ENCODE results near the gene OR2T29.
"Not testable (repeated sequence)": the region's sequence is repeated elsewhere in the genome, so short reads cannot be mapped to it uniquely, and the experiment has no call there.

OR2T29 gene, protein sequence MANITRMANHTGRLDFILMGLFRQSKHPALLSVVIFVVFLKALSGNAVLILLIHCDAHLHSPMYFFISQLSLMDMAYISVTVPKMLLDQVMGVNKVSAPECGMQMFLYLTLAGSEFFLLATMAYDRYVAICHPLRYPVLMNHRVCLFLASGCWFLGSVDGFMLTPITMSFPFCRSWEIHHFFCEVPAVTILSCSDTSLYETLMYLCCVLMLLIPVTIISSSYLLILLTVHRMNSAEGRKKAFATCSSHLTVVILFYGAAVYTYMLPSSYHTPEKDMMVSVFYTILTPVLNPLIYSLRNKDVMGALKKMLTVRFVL

GRCh38 chr1:248562672-248563071 is at the start of gene OR2T29:
Gene OR2T29, minus strand, starts transcription at chr1:248562772. Its CDS starts 3,281 bp downstream, at chr1:248559491.
- H3K27ac Mint-ChIP-seq, H3K36me3 Mint-ChIP-seq, H3K4me3 Mint-ChIP-seq, DNase-seq, H3K9me3 Mint-ChIP-seq, H3K27me3 Mint-ChIP-seq, CTCF ChIA-PET: not testable (repeated sequence)
- H3K4me1 Mint-ChIP-seq = peaks cover 18% of the 10 kb centered on the region

DNA sequence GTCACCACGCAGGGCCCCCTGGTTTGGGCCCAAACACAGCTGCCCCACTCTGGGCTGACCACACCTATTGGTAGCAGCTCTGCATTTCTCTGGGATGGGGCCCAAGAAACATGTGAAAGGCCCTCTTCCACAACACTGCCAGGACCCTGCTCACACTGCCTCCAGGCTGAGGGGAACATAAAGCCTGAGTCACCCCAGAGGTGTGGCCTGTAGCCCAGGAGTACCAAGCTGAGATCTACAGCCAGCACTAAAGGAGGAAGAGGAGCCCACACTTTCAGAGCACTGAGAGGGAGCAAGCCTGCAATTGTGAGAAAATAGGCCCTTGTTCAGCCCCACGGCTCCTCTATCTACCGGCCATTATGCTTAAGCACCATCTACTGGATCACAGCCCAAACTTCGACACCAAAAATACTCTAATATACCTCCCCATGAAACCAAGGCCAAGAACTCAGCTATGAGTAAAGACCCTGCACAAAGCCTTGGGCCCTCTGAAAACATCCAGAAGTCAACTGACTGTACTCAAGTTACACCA is 49.4 kb upstream of the OR2T29 start:
- Mint-ChIP-seq H3K9me3 (no peaks in the 10 kb centered on the region), H3K27ac (no peak overlapping the region), H3K27me3 (no peaks in the 10 kb centered on the region), H3K4me1 (peaks cover 15% of the 10 kb centered on the region), H3K36me3 (no peaks in the 10 kb centered on the region), H3K4me3 (no peak overlapping the region)
- CTCF ChIA-PET = interaction anchor here (1.0 to 2.4 kb wide), 6 partner anchors 10 to 213 kb away, joined by 3 to 18 read pairs (median 5); partner anchors contain the start of gene OR2T1
- DNase-seq = peak; percentile 28

DNA sequence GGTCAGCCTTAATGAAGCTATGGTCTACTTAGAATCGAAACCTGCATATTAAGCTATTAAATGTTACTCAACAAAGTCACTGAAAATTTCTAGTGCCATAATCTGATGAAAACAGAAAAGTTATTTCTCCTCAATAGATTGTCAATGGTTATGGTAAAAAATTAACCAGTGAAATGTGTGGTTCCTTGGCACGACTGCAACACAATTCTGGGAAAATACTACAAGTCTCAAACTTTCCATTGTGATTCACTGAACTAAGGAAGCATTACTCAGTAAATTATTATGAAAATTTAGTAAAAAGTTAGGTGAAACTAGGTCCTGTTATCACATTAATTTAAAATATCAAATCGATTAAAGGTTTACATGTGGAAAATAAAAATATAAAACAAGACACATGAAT is 47.7 kb upstream of the OR2T29 start:
- Mint-ChIP-seq H3K4me1 (peaks cover 15% of the 10 kb centered on the region), H3K4me3 (no peak overlapping the region), H3K27me3 (no peaks in the 10 kb centered on the region), H3K27ac (no peak overlapping the region), H3K9me3 (no peaks in the 10 kb centered on the region), H3K36me3 (no peaks in the 10 kb centered on the region)
- CTCF ChIA-PET = interaction anchor here (0.8 kb wide), 1 partner anchor 9 kb away, joined by 3 read pairs; no protein-coding TSS in a partner anchor
- no peak for DNase-seq

DNA sequence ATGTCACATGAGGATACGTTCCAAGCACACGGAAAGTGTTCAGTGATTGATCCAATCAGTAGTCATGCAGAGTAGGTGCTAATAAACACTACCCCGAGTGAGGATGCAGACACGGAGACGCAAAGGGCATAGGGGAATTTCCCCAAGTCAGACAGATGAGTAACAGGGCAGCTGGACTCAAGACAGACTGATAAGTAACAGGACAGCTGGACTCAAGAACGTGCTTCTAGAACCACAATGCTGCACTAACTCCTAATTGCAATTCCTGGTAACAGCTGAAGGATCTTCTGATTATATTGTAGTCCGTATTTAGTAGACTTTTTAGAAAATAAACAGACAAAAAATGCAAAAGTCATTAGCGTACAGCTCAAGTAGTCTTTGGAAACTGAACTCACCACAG is 36.8 kb upstream of the OR2T29 start:
- H3K27me3 Mint-ChIP-seq = no peaks in the 10 kb centered on the region
- CTCF ChIA-PET = no interaction called here
- DNase-seq = no peak
- no peak overlapping the region for H3K27ac Mint-ChIP-seq
- peaks cover 7% of the 10 kb centered on the region for H3K4me1 Mint-ChIP-seq
- no peaks in the 10 kb centered on the region for H3K36me3 Mint-ChIP-seq
- H3K9me3 Mint-ChIP-seq = no peaks in the 10 kb centered on the region
- no peak overlapping the region for H3K4me3 Mint-ChIP-seq

- Mint-ChIP-seq H3K27ac (no peak within 1 kb of the TSS), H3K36me3 (no peaks in the 10 kb centered on the region), H3K27me3 (no peaks in the 10 kb centered on the region), H3K9me3 (no peaks in the 10 kb centered on the region), H3K4me1 (peaks cover 7% of the 10 kb centered on the region), H3K4me3 (no peak within 1 kb of the TSS)
- CTCF ChIA-PET = no interaction called here
- no peak for DNase-seq
Observed at GRCh38 chr1:248597589-248597988, 35.0 kb upstream of the OR2T29 start, which contains the start of gene OR2T10. Gene OR2T10, minus strand, starts transcription at chr1:248597700. Its CDS starts 3,932 bp downstream, at chr1:248593768.

DNA sequence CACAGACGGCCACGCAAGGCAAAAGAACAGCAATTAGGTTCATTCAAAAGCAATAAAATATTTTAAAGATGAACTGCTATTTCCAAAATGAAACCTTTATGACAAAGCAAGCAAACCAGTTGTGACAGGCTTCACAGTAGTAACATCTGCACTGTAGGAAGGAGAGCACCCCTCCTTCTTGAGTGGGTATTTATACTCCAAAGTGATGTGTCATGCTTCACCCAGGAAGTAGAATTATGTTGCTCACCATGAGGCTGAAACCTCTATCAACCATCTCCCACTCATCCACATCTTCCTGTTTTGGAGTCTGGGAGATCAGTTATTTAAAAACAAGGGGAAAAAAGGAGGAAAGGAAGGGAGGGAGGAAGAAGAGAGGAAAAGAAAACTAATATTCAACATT is 34.0 kb upstream of the OR2T29 start:
- no peaks in the 10 kb centered on the region for H3K36me3 Mint-ChIP-seq
- H3K27me3 Mint-ChIP-seq = no peaks in the 10 kb centered on the region
- no peak for DNase-seq
- H3K4me3 Mint-ChIP-seq = no peak overlapping the region
- no peaks in the 10 kb centered on the region for H3K9me3 Mint-ChIP-seq
- H3K4me1 Mint-ChIP-seq = peaks cover 7% of the 10 kb centered on the region
- H3K27ac Mint-ChIP-seq = no peak overlapping the region
- CTCF ChIA-PET = no interaction called here

DNA sequence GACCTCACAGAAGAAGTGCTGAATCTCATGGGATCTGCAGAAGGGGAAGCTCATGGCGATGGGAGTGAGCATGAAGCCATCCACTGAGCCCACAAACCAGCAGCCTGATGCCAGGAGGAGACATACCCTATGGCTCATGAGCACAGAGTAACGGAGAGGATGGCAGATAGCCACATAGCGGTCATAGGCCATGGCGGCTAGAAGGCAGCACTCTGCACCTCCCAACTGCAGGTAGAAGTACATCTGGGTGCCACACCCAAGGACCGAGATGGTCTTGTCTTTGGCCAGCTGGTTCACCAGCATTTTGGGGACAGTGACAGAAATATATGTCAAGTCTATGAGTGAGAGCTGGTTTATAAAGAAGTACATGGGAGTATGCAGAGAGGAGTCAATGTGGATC is 30.7 kb upstream of the OR2T29 start:
- Mint-ChIP-seq H3K4me1 (peaks cover 7% of the 10 kb centered on the region), H3K27ac (no peak overlapping the region)
- CTCF ChIA-PET = no interaction called here

GRCh38 chr1:248592655-248593054 is 30.1 kb upstream of the OR2T29 start:
- Mint-ChIP-seq H3K27me3 (no peaks in the 10 kb centered on the region), H3K4me1 (peaks cover 7% of the 10 kb centered on the region), H3K36me3 (no peaks in the 10 kb centered on the region), H3K4me3 (no peak overlapping the region), H3K27ac (no peak overlapping the region), H3K9me3 (no peaks in the 10 kb centered on the region)
- CTCF ChIA-PET = no interaction called here
- no peak for DNase-seq

More for the DNA sequence above, 30.7 kb upstream of the OR2T29 start:
- Mint-ChIP-seq H3K4me3 (no peak overlapping the region), H3K9me3 (no peaks in the 10 kb centered on the region), H3K36me3 (no peaks in the 10 kb centered on the region), H3K27me3 (no peaks in the 10 kb centered on the region)
- DNase-seq = no peak

DNA sequence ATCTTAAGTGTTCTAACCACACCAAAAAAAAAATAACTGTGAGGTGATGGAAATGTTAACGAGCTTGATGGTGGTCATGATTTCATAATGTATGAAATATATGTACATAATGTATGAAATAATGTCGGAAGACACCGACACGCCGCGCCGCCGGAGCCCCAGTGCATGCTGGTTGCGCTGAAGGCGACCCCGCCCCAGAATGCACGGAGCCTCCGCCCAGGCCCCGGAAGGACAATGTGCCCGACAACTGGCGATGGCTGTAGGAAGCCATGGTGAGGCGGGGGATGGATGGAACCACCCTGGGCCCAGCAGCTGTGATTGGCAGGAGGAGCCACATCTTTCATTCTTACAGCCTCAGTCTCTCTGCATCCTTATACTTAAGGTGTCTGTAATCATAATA is 27.5 kb upstream of the OR2T29 start:
- CTCF ChIA-PET = interaction anchor here (1.2 kb wide), 1 partner anchor 186 kb away, joined by 3 read pairs; no protein-coding TSS in a partner anchor
- H3K9me3 Mint-ChIP-seq = no peaks in the 10 kb centered on the region
- no peak overlapping the region for H3K4me3 Mint-ChIP-seq
- H3K27ac Mint-ChIP-seq = no peak overlapping the region
- no peaks in the 10 kb centered on the region for H3K27me3 Mint-ChIP-seq
- H3K4me1 Mint-ChIP-seq = peaks cover 7% of the 10 kb centered on the region
- H3K36me3 Mint-ChIP-seq = no peaks in the 10 kb centered on the region
- DNase-seq = no peak

- no peak for DNase-seq
- H3K27me3 Mint-ChIP-seq = no peaks in the 10 kb centered on the region
- H3K4me1 Mint-ChIP-seq = peaks cover 14% of the 10 kb centered on the region
- CTCF ChIA-PET = interaction anchor here (1.1 kb wide), 1 partner anchor 185 kb away, joined by 4 read pairs; no protein-coding TSS in a partner anchor
- H3K36me3 Mint-ChIP-seq = no peaks in the 10 kb centered on the region
- H3K4me3 Mint-ChIP-seq = no peak overlapping the region
- H3K9me3 Mint-ChIP-seq = peaks cover 2% of the 10 kb centered on the region
- H3K27ac Mint-ChIP-seq = no peak overlapping the region
Observed at GRCh38 chr1:248589334-248589733, 26.8 kb upstream of the OR2T29 start.

DNA sequence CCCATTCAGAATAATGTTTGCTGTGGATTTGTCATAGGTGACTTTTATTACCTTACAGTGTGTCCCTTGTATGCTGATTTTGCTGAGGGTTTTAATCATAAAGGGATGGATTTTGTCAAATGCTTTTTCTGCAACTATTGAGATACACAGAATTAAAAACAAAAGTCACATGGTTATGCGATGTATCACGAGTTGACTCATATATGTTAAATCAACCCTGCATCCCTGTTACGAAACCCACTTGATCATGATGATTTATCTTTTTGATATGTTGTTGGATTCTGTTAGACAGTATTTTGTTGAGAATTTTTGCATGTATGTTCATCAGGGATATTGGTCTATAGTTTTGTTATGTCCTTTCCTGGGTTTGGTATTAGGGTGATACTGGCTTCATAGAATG is 22.7 kb upstream of the OR2T29 start:
- DNase-seq = no peak
- peaks cover 2% of the 10 kb centered on the region for H3K9me3 Mint-ChIP-seq
- H3K4me1 Mint-ChIP-seq = peaks cover 17% of the 10 kb centered on the region
- no peaks in the 10 kb centered on the region for H3K27me3 Mint-ChIP-seq
- H3K4me3 Mint-ChIP-seq = no peak overlapping the region
- no peaks in the 10 kb centered on the region for H3K36me3 Mint-ChIP-seq
- H3K27ac Mint-ChIP-seq = no peak overlapping the region
- CTCF ChIA-PET = no interaction called here

DNA sequence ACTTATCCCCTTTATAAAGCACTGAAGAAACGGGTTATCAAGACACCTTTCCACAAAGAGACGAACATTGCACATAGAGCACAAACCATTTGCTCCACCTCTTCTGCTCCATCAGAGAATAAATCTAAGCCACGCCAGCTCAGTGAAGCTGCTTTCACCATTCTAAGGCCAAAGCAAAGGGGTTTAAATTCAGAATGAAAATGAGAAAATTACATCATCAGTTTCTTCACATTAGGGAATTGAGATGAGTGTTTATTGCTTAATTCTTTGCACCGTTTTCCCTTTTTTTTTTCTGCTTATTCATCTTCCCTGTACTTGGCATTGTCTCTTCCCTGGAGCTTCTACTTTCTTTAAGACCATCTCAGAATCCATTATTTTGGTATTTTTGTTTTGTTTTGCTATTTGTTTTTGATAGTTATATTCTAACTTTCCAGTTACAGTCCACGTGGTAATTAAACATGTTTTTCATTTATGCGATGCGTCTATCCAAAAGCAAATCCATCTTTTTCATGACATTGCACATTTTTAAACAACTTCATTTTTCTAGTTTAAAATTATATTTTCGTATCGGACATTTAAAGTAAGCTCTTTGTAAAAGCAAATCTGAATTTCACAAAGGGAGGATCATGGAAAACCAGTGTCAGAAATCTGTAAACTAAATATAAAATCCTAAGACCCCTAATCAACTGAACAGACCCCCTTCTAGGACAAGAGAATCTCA is 13.8 kb upstream of the OR2T29 start:
- H3K4me3 Mint-ChIP-seq = no peak overlapping the region

GRCh38 chr1:248574657-248575056 is 12.1 kb upstream of the OR2T29 start, which contains the start of gene OR2T34:
Gene OR2T34, minus strand, starts transcription at chr1:248574757. Its CDS starts 0 bp downstream, at chr1:248574757.
- H3K27me3 Mint-ChIP-seq, CTCF ChIA-PET, H3K27ac Mint-ChIP-seq, H3K9me3 Mint-ChIP-seq, H3K36me3 Mint-ChIP-seq, H3K4me3 Mint-ChIP-seq, H3K4me1 Mint-ChIP-seq, DNase-seq: not testable (repeated sequence)

More for the DNA sequence above, 13.8 kb upstream of the OR2T29 start:
- no peaks in the 10 kb centered on the region for H3K36me3 Mint-ChIP-seq
- H3K9me3 Mint-ChIP-seq = peaks cover 3% of the 10 kb centered on the region
- no peaks in the 10 kb centered on the region for H3K4me1 Mint-ChIP-seq
- no peak for DNase-seq
- H3K27me3 Mint-ChIP-seq = no peaks in the 10 kb centered on the region
- CTCF ChIA-PET = no interaction called here
- H3K27ac Mint-ChIP-seq = no peak overlapping the region

GRCh38 chr1:248573856-248574255 is 11.3 kb upstream of the OR2T29 start:
- H3K4me3 Mint-ChIP-seq, CTCF ChIA-PET, H3K27me3 Mint-ChIP-seq, H3K27ac Mint-ChIP-seq, H3K36me3 Mint-ChIP-seq, DNase-seq, H3K9me3 Mint-ChIP-seq, H3K4me1 Mint-ChIP-seq: not testable (repeated sequence)
